Limb (tissue), 2 donors: Measurements from ENCODE around the gene BNIP5.
A peak's percentile ranks its signal among the peaks of the same experiment; 100 is the strongest.
"Not testable (repeated sequence)": the region's sequence is repeated elsewhere in the genome, so short reads cannot be mapped to it uniquely, and the experiment has no call there.

Experiments
- DNase-seq, 2 donors: peaks; one replicate each; pipeline ENCODE4 v3.0.0-alpha.2; 2016; ENCODE audit errors: extremely low spot score in 2 of 2

The BNIP5 gene

GRCh38 chr6:36364669-36365479 is 28.2 kb upstream of the BNIP5 start:
- no peak for DNase-seq

- DNase-seq, result not testable (repeated sequence)
Measured at GRCh38 chr6:36364061-36364635, 27.5 kb upstream of the BNIP5 start.

- not testable (repeated sequence) for DNase-seq
Measured at GRCh38 chr6:36363371-36363752, 26.7 kb upstream of the BNIP5 start.

GRCh38 chr6:36362551-36363370 is 26.1 kb upstream of the BNIP5 start:
- no peak for DNase-seq

- no peak for DNase-seq
Measured at GRCh38 chr6:36361071-36361470, 24.4 kb upstream of the BNIP5 start.

- peak; percentile 84 to 85 for DNase-seq
Measured at GRCh38 chr6:36360241-36361054, 23.8 kb upstream of the BNIP5 start.

- no peak for DNase-seq
Measured at GRCh38 chr6:36358226-36358915, 21.7 kb upstream of the BNIP5 start.

GRCh38 chr6:36357872-36358225 is 21.2 kb upstream of the BNIP5 start:
- no peak for DNase-seq

- no peak for DNase-seq
Measured at GRCh38 chr6:36355819-36356218, 19.1 kb upstream of the BNIP5 start.

- no peak for DNase-seq
Measured at GRCh38 chr6:36353411-36353915, 16.8 kb upstream of the BNIP5 start.

- DNase-seq, result no peak
Measured at GRCh38 chr6:36352477-36353157, 15.9 kb upstream of the BNIP5 start.

GRCh38 chr6:36350681-36351571 is 14.2 kb upstream of the BNIP5 start:
- DNase-seq, result no peak

- DNase-seq, result no peak
Measured at GRCh38 chr6:36350082-36350481, 13.4 kb upstream of the BNIP5 start.

GRCh38 chr6:36349240-36349639 is 12.6 kb upstream of the BNIP5 start:
- DNase-seq, result no peak

- no peak for DNase-seq
Measured at GRCh38 chr6:36347621-36348020, 10.9 kb upstream of the BNIP5 start.

- DNase-seq, result no peak
Measured at GRCh38 chr6:36346486-36347273, 10.0 kb upstream of the BNIP5 start.

GRCh38 chr6:36345681-36346466 is 9.2 kb upstream of the BNIP5 start:
- no peak for DNase-seq
